ENCODE data around the gene ERGIC1.

The ERGIC1 gene

DNA sequence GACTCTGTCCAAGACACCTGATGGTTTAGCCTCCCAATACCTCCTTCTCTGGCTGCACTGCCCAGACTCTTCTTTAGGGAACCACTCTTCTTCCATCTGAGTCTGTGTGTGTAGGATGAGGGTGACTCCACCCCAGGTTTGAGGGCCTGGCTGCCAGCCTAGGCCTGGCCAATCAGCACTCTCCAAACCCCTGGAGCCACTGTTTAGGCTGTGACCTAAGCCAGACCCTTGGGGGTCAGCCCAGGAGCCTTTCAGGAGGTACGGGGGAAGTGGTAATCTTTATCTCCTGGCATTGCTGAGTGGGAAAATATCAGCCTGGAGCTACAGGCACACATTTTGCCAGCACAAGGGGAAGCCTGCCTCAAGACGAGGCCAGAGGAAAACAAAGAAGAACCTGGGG is 6.2 kb upstream of the ERGIC1 start:
- in situ Hi-C loops (cut with MboI; ENCODE audit: low sequenced_read_pairs): no loop called here

DNA sequence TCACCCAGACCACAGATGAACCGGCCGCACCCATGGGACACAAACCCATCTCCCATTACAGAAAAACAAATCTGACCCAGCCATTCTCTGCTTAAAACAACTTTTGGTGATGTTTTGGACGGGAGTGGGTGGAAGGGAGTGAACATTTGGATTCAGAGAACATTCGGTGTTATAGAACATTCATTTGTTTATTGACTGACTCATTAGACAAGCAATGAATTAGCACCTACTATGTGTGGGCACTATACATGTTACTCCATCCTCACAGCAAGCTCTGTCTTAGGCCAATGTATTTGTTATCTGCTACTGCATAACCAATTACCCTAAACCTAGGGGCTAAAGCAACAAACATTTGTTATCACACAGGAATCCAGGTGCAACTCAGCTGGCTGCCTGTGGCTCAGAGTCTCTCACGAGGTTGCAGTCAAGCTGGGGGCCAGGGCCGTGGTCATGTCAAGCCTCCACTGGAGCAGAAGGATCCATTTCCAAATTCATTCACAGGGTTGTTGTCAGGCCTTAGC is 5.1 kb upstream of the ERGIC1 start:
- in situ Hi-C loops (cut with MboI; ENCODE audit: low sequenced_read_pairs): no loop called here

DNA sequence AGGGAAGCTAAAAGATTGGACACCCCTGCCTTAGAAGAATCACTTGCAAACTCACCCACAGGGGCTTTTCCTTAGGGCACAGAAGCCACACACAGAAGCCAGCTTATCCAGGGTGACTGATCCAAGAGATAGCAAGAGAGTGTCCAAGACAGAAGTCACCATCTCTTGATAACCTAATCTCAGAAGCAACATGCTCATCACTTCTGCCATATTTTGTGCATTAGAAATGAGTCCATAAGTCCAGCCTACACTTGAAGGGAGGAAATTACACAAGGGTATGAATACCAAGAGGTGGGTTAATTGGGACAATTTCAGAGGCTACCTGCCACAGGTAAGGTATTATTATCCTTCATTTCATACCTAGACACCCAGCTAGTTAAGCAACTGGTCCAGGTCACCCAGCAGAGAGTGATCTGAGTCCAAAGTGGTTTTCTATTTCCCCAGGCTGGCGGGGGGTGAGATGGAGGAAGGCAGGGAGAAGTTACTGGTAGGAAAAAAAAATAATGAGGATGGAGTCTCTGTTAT is 3.7 kb upstream of the ERGIC1 start:
- in situ Hi-C loops (cut with MboI; ENCODE audit: low sequenced_read_pairs): no loop called here

GRCh38 chr5:172830876-172831662 is 3.0 kb upstream of the ERGIC1 start:
- in situ Hi-C loops (cut with MboI; ENCODE audit: low sequenced_read_pairs): no loop called here

GRCh38 chr5:172832383-172833315 is 1.4 kb upstream of the ERGIC1 start:
- in situ Hi-C loops (cut with MboI; ENCODE audit: low sequenced_read_pairs): no loop called here

- in situ Hi-C loops (cut with MboI; ENCODE audit: low sequenced_read_pairs): no loop called here
These were observed 722 bp upstream of the ERGIC1 start for GRCh38 chr5:172833372-172833685.

DNA sequence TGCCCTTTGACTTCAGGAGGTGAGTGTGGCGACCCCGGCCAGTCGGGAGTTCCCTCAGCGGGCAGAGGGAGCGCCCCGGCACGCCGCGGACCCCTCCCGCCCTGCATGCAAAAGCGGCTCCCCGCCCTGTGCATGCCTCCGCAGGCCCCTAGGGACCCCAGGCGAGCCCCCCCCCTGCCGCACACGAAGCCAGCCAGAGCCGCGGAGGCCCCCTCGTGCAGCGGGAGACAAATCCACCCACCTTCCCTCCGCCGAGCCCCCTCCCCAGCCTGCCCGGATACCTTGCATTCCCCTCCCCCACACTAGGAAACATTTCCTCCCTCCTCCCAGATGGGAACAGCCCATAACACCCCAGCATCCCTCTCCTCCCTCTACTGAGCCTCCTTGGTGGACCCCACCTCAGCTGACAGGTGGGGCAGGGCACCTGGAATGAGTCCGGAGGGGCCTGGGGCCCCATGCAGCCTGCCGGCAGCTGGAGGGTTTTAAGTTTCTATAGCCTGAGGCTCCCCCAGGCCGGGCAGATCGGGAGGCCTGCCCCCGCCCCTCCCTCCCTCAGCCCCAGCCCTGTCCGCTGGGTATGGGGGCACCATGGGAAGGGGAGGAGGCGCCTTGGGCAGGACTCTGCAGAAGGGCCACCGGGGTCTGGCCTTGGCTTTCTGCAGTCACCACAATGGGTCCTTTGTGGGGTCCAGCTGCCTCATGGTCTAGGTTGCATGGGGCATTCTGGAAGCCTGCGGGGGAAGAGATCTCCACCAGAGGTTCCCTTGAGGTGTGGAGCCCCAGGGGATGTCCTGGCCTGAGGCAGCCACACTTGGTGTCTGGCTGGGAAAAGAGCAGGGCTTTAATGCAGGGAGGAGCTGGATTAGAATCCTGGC is 601 bp downstream of the ERGIC1 start:
- in situ Hi-C loops (cut with MboI; ENCODE audit: low sequenced_read_pairs): no loop called here

- in situ Hi-C loops (cut with MboI; ENCODE audit: low sequenced_read_pairs): no loop called here
These were observed 1.4 kb downstream of the ERGIC1 start for GRCh38 chr5:172835290-172835993.

GRCh38 chr5:172835994-172836356 is 1.9 kb downstream of the ERGIC1 start:
- in situ Hi-C loops (cut with MboI; ENCODE audit: low sequenced_read_pairs): no loop called here

DNA sequence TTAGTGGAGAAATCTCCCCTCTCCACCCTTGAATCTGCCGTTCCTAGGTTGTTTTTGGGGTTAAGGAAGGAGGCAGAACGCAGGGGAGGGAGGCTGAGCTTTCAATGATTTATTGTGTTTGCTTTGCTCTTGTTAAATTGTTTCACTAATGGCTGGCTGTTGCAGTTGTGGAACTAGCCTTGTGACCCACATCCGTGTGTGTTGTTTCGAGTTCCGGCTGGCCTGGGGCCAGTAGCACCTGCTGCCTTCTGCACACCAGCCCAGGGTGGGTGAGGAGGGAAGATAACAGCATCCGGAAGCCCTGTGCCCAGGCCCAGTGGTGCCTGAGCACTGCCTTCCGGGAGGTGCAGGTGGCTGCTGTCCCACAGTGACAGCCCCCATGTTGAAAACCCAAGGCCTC is 3.6 kb downstream of the ERGIC1 start:
- in situ Hi-C loops (cut with MboI; ENCODE audit: low sequenced_read_pairs): no loop called here

GRCh38 chr5:172838151-172838875 is 4.3 kb downstream of the ERGIC1 start:
- in situ Hi-C loops (cut with MboI; ENCODE audit: low sequenced_read_pairs): no loop called here

GRCh38 chr5:172839669-172840431 is 5.8 kb downstream of the ERGIC1 start:
- in situ Hi-C loops (cut with MboI; ENCODE audit: low sequenced_read_pairs): no loop called here

- in situ Hi-C loops (cut with MboI; ENCODE audit: low sequenced_read_pairs): no loop called here
These were observed 6.5 kb downstream of the ERGIC1 start for GRCh38 chr5:172840432-172841154.

DNA sequence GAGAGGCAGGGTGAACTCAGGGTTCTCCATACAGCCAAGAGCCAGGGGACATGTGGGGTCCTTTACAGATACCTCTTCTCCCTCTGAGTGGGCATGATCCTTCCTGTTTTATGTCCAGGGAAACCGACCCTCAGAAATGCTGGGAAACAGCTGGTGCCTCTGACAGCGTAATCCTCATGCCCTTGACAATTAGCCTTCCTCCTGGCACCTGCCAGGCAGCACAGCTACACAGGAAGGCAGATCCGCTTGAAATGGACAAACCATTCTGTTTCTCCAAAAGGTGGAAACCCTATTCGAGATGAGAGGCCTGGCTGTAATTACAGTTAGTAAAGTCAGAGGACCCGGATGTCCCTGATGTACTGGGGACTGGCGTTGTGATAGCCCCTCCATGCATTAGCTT is 7.2 kb downstream of the ERGIC1 start:
- in situ Hi-C loops (cut with MboI; ENCODE audit: low sequenced_read_pairs): no loop called here

DNA sequence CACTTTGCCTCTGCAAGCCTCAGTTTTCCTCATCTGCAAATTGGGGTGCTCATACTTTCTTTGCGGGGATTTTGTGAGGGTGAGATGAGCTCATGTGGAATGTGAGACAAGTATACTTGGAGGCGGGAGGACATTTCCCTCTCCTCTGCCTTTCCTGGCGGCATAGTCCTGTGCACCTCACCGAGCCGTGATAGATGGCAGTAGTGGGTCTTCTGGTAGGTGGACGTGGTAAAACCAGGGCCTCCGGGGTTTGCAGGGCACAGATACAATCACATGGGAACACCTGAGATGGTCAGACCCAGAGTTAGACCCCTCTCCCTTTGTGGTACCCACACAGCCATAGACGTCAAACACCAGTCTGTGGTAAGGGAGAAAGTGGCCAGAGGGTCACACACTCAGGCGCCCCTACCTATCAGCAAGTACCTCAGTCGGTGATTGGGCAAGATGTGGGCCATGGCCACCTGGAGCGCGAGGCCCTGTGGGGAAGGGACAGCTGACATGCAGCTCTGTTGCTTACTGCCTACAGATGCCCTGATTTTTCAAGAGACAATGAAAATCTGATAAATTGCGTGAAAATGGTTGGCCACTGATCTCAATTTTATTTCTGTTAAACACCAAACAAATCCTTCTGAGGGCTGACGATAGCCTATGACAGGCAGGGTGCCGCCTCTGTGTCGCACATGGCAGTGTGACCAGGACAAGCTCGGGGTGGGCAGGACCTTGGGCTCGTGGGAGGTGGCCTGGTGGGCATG is 9.9 kb downstream of the ERGIC1 start:
- in situ Hi-C loops (cut with MboI; ENCODE audit: low sequenced_read_pairs): no loop called here

GRCh38 chr5:172844577-172844838 is 10.5 kb downstream of the ERGIC1 start:
- in situ Hi-C loops (cut with MboI; ENCODE audit: low sequenced_read_pairs): no loop called here

GRCh38 chr5:172845154-172845553 is 11.1 kb downstream of the ERGIC1 start:
- in situ Hi-C loops (cut with MboI; ENCODE audit: low sequenced_read_pairs): no loop called here

- in situ Hi-C loops (cut with MboI; ENCODE audit: low sequenced_read_pairs): no loop called here
These were observed 11.5 kb downstream of the ERGIC1 start for GRCh38 chr5:172845576-172845975.
